GOT3 (cell line): Measurements from ENCODE around the gene MRPS17.

ENCODE experiments used
- DNase-seq: peaks from one replicate; lab custom pipeline; 2025; ENCODE audit warnings: mixed read lengths; lab: John Stamatoyannopoulos, UW

MRPS17 gene

GRCh38 chr7:55970978-55971377 lies 19.3 kb downstream of the MRPS17 start:
- no peak for DNase-seq

- no peak for DNase-seq
Observed at GRCh38 chr7:55973747-55974250, 22.1 kb downstream of the MRPS17 start.

GRCh38 chr7:55975988-55976633 lies 24.4 kb downstream of the MRPS17 start:
- DNase-seq, result no peak

GRCh38 chr7:55977831-55978230 lies 26.2 kb downstream of the MRPS17 start:
- DNase-seq, result no peak

DNA sequence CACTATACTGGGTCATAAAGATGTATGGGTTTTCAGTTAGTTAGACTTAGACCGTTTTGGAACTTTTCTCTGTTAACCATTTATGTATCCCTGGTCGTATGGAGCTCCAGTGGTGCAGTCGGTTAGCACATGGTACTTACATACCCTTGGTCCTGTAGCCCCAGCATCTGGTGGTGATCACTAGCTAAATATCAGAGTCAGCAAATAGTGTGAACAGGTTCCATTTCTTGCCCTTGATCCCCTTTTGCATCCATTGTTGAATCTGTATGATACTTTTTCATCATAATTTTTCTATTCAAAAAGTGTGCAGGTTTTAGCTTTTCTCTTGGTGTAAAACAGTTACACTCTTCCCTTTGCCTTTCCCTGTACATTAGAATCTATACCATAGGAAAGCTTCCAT lies 28.6 kb downstream of the MRPS17 start:
- no peak for DNase-seq

DNA sequence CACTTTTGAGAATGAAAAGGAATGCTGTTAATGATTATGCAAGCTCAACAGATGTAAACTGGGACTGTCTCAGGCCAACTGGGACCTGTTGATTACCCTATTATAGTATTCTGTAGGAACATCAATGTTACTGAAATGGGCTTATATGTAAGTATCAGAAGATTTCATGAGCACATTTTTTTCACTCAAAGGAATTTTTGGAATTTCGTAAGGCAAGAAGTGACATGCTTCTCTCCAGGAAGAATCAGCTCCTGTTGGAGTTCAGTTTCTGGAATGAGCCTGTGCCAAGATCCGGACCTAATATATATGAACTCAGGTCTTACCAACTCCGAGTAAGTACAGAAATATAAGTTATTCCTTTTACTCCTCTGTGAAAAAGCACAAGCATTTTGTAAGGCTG lies 31.9 kb downstream of the MRPS17 start:
- no peak for DNase-seq

- DNase-seq, result no peak
Observed at GRCh38 chr7:55992346-55992745, 40.7 kb downstream of the MRPS17 start.

DNA sequence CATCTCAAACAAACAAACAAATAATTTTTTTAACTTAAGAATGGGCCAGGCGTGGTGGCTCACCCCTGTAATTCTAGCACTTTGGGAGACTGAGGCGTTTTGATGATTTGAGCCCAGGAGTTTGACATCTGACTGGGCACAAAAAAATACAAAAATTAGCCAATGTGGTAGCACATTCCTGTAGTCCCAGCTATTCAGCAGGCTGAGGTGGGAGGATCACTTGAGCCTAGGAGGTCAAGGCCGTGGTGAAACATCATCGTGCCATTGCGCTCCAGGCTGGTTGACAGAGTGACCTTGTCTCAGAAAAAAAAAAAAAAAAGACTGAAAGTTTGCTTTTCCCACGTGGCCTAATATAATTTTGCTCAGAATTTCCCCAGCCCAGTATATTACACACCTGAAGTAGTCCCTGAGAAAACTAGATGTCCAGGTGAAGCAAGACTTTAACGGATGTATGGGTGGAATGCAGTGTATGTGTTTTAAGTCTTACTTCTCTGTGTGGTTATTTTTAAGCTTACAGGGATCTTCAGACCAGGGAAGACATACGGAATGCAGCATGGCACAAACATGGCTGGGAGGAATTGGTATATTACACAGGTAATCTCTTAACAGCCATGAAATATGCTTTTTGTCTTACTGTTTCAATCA lies 45.3 kb downstream of the MRPS17 start:
- no peak for DNase-seq

DNA sequence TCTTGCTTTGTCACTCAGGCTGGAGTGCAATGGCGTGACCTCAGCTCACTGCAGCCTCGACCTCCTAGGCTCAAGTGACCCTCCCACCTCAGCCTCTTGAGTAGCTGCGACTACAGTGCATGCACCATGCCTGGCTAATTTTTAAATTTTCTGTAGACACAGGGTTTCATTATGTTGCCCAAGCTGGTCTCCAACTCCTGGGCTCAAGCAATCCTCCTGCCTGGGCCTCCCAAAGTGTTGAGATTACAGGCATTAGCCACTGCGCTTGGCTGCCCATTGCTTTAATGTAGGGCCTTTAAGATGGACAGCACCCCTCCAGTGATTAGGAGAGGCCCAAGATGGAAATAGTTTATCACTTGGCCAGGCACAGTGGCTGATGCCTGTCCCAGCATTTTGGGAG lies 52.1 kb downstream of the MRPS17 start:
- DNase-seq, result no peak
